D721Med (cell line): ENCODE data around the gene MTX1.

Source experiments
- DNase-seq: peaks from one replicate; pipeline ENCODE4 v3.0.0; 2011; ENCODE audit warnings: low spot score; ENCODE audit not compliant: insufficient read length
- FAIRE-seq: peaks from 2 replicates; lab custom pipeline; 2011; peaks lifted over from hg19 to GRCh38; lab: Jason Lieb, UNC
- CTCF ChIP-seq: IDR thresholded peaks from 2 replicates; pipeline ENCODE4 v1.5.1; 2012; ENCODE audit warnings: mild to moderate bottlenecking, control low read depth; ENCODE audit not compliant: insufficient read depth; ENCODE audit errors: missing control alignments

Gene MTX1

GRCh38 chr1:155171836-155172731 lies 36.4 kb upstream of the MTX1 start:
- FAIRE-seq (peak; percentile 44), DNase-seq (no peak)
- no peak for TF ChIP-seq CTCF

- TF ChIP-seq CTCF = peak; percentile 99
- FAIRE-seq = peak; percentile 61
- DNase-seq = peak; percentile 100
Observed at GRCh38 chr1:155172732-155173477, 35.6 kb upstream of the MTX1 start, which contains the start of gene KRTCAP2. TSS of gene KRTCAP2 (minus strand) at chr1:155173304. CDS start at chr1:155173224, 80 bp downstream.

- DNase-seq = peak; percentile 99
- FAIRE-seq = no peak
- TF ChIP-seq CTCF = no peak
Observed at GRCh38 chr1:155173478-155174323, 34.8 kb upstream of the MTX1 start, which contains the start of gene TRIM46. TSS of gene TRIM46 (plus strand) at chr1:155173849. CDS start at chr1:155173967, 118 bp downstream.

- no peak for FAIRE-seq
- peak; percentile 71 for DNase-seq
- no peak for TF ChIP-seq CTCF
Observed at GRCh38 chr1:155174324-155175280, 33.9 kb upstream of the MTX1 start.

GRCh38 chr1:155175281-155175926 lies 33.1 kb upstream of the MTX1 start:
- TF ChIP-seq CTCF = no peak
- FAIRE-seq (no peak), DNase-seq (peak; percentile 21)
